Loucy (cell line): ENCODE data around the gene HSFX4.
"Not testable (repeated sequence)": the region's sequence is repeated elsewhere in the genome, so short reads cannot be mapped to it uniquely, and the experiment has no call there.

Source experiments
- H2AFZ ChIP-seq: fragments of 200-600 bp; sonication (generic); 2 replicates; pipeline ENCODE4 v1.6.0; 2016; ENCODE audit warnings: antibody characterized with exemption, mild to moderate bottlenecking, low read length, moderate library complexity
- H3F3A ChIP-seq: fragments of 200-600 bp; 2 replicates; pipeline ENCODE4 v1.6.0; 2016; ENCODE audit warnings: antibody characterized with exemption, low read depth, mild to moderate bottlenecking
- H3K27me3 ChIP-seq: fragments of 200-600 bp; sonication (generic); 2 replicates; pipeline ENCODE4 v1.6.1; 2014; ENCODE audit warnings: low read length, mild to moderate bottlenecking; ENCODE audit not compliant: insufficient read depth, poor library complexity, severe bottlenecking
- H3K36me3 ChIP-seq: fragments of 200-600 bp; sonication (generic); 2 replicates; pipeline ENCODE4 v1.6.1; 2016; ENCODE audit warnings: low read length; ENCODE audit not compliant: insufficient read depth
- H3K4me1 ChIP-seq: fragments of 200-600 bp; sonication (generic); 2 replicates; pipeline ENCODE4 v1.5.1; 2014; ENCODE audit warnings: low read length, mild to moderate bottlenecking; ENCODE audit not compliant: insufficient read depth, poor library complexity, severe bottlenecking
- H3K4me2 ChIP-seq: fragments of 200-600 bp; sonication (generic); 2 replicates; pipeline ENCODE4 v1.6.0; 2014; ENCODE audit warnings: antibody characterized with exemption, low read length, low read depth, mild to moderate bottlenecking; ENCODE audit not compliant: poor library complexity, severe bottlenecking
- H3K4me3 ChIP-seq: fragments of 200-600 bp; sonication (generic); 2 replicates; pipeline ENCODE4 v1.5.1; 2014; ENCODE audit warnings: low read length, mild to moderate bottlenecking, mixed read lengths; ENCODE audit not compliant: poor library complexity, severe bottlenecking
- H3K79me2 ChIP-seq: fragments of 200-600 bp; sonication (generic); 2 replicates; pipeline ENCODE4 v1.6.1; 2014; ENCODE audit warnings: low read length; ENCODE audit not compliant: insufficient read depth
- H3K9ac ChIP-seq: fragments of 200-600 bp; sonication (generic); 2 replicates; pipeline ENCODE4 v1.6.0; 2014; ENCODE audit warnings: mild to moderate bottlenecking, low read depth, low read length, moderate library complexity; ENCODE audit not compliant: poor library complexity, severe bottlenecking
- H3K9me2 ChIP-seq: fragments of 200-600 bp; sonication (generic); replicated peaks from 2 replicates; pipeline ENCODE4 v1.6.1; 2016; ENCODE audit warnings: low read depth, low read length, mixed read lengths
- H3K9me3 ChIP-seq: fragments of 200-600 bp; sonication (generic); 2 replicates; pipeline ENCODE4 v1.6.1; 2014; ENCODE audit warnings: mild to moderate bottlenecking, antibody characterized with exemption, low read length, low read depth; ENCODE audit not compliant: insufficient read depth
- H4K20me1 ChIP-seq: fragments of 200-600 bp; sonication (generic); 2 replicates; pipeline ENCODE4 v1.6.0; 2014; ENCODE audit warnings: antibody characterized with exemption, low read length, mild to moderate bottlenecking; ENCODE audit not compliant: insufficient read depth, poor library complexity, severe bottlenecking
- CTCF ChIP-seq: fragments of 200-600 bp; sonication (generic); conservative IDR thresholded peaks from 2 replicates; pipeline ENCODE4 v1.5.1; 2014; ENCODE audit warnings: mild to moderate bottlenecking, antibody characterized with exemption, low read length
- EZH2phosphoT487 ChIP-seq: fragments of 200-600 bp; IDR thresholded peaks from 2 replicates; pipeline ENCODE4 v1.6.1; 2018; ENCODE audit warnings: antibody characterized with exemption, mild to moderate bottlenecking, moderate library complexity, borderline replicate concordance

HSFX4 gene

DNA sequence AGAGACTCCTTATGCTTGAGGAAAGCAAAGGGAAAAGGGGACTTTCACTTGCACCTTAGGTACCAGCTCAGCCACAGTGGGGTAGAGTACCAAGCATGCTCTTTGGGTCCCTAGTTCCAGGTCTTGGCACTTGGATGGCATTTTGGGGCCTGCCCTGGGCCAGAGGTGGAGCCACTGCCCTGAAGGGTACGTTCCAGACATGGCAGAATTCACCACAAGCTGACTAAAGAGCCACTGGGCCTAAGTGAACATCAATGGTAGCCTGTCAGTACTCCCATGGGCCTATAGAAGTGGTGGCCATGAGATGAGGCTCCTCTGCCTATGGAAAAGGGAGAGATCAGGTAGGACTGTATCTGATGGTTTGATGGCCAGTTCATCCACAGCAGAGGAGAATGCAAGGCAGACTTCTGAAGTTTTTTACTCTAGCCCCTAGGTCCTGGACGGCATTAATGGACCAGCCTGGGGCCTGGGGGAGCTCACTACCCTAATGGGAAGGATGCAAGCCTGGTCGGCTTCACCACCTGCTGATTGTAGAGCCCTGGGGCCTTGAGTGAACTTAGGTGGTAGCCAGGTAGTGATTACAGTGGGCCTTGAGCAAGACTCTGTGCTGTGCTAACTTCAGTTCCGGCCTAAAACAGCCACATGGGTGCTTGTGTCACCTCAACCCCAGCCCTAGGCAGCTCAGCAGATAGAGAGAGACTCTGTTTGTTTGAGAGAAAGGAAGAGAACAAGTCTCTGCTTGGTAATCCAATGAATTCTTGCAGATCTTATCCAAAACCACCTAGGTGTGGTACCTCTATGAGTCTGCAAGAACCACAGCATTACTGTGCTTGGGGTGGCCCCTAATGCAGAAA, 19.8 kb upstream of the HSFX4 start:
- Histone ChIP-seq H3K4me1 (no peaks in the 10 kb centered on the region), H2AFZ (no peak overlapping the region), H3K9ac (no peak overlapping the region), H3K36me3 (no peaks in the 10 kb centered on the region), H3K27me3 (no peaks in the 10 kb centered on the region), H3K4me3 (no peak overlapping the region), H3F3A (no peaks in the 10 kb centered on the region), H4K20me1 (no peaks in the 10 kb centered on the region), H3K4me2 (no peak overlapping the region), H3K79me2 (no peaks in the 10 kb centered on the region), H3K9me2 (no peaks in the 10 kb centered on the region), H3K9me3 (no peaks in the 10 kb centered on the region)
- no peak for TF ChIP-seq CTCF
- no peak for TF ChIP-seq EZH2phosphoT487

- Histone ChIP-seq H2AFZ (no peak overlapping the region), H3K9me2 (no peaks in the 10 kb centered on the region), H3K4me1 (no peaks in the 10 kb centered on the region), H3K36me3 (no peaks in the 10 kb centered on the region), H3K79me2 (no peaks in the 10 kb centered on the region), H3K9ac (no peak overlapping the region), H3K4me3 (no peak overlapping the region), H3K27me3 (no peaks in the 10 kb centered on the region), H3K4me2 (no peak overlapping the region), H4K20me1 (no peaks in the 10 kb centered on the region), H3K9me3 (no peaks in the 10 kb centered on the region), H3F3A (no peaks in the 10 kb centered on the region)
- TF ChIP-seq CTCF (no peak), EZH2phosphoT487 (no peak)
Measured at GRCh38 chrX:149910178-149910695, 19.1 kb upstream of the HSFX4 start.

DNA sequence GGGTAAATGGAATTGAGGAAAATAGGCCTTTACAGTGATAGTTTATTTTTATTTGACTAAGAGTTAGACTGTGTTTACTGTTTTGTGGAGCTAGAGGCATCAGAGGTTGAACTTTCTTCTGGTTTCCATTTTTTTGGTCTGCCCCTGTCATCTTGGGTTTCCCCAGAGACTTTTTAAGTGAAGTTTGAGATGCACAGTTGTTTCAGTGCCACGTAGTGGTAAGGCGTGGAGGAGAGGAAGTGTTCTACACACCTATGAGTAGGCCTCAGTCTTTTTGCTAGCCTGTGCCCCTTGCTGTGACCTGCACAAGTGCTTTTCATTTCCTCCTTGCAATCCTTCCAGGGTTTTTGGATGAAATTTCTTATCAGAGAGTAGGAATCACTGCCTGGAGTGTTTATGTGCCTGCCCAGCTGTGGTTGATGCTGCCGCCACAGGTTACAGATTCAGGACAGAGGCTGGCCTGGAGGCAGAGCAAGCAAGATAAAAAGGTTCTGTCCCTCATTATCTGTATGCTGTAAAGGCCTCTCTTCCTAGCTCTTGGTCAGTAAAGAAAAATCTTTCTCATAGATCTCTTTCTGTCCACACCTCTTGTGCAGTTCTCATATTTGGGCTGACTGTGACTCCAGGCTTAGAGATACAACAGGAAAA, 12.5 kb upstream of the HSFX4 start:
- Histone ChIP-seq H3K9me3 (no peaks in the 10 kb centered on the region), H3K4me3 (no peak overlapping the region), H3K27me3 (no peaks in the 10 kb centered on the region), H3K4me2 (no peak overlapping the region), H3K36me3 (no peaks in the 10 kb centered on the region), H2AFZ (no peak overlapping the region), H3K4me1 (no peaks in the 10 kb centered on the region), H3K9me2 (no peaks in the 10 kb centered on the region), H3K79me2 (no peaks in the 10 kb centered on the region), H4K20me1 (no peaks in the 10 kb centered on the region), H3K9ac (no peak overlapping the region), H3F3A (no peaks in the 10 kb centered on the region)
- no peak for TF ChIP-seq EZH2phosphoT487
- no peak for TF ChIP-seq CTCF

DNA sequence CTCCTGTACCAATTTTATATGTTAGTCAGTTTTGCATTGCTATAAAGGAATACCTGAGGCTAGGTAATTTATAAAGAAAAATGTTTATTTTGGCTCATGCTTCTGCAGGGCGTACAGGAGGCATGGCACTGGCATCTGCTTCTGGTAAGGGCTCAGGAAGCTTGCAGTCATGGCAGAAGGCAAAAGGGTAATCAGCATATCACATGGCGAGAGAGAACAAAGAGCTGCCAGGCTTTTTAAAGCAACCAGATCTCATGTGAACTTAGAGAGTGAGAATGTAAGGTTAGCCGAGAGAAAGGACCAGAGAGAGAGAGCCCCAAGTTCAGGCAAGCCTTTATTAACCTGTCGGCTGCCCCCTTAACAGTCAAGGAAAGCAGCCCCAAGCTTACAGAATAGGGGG, 5.5 kb upstream of the HSFX4 start:
- H4K20me1 ChIP-seq, H3K27me3 ChIP-seq, H3K9ac ChIP-seq, H2AFZ ChIP-seq, H3K36me3 ChIP-seq, H3K9me3 ChIP-seq, H3K4me1 ChIP-seq, H3K79me2 ChIP-seq, H3K4me2 ChIP-seq, H3F3A ChIP-seq, H3K4me3 ChIP-seq, H3K9me2 ChIP-seq: not testable (repeated sequence)

- not testable (repeated sequence) for H3K9me2 ChIP-seq, H3K79me2 ChIP-seq, H3K27me3 ChIP-seq, H3K36me3 ChIP-seq, H3K4me2 ChIP-seq, H3F3A ChIP-seq, H3K9ac ChIP-seq, H3K4me1 ChIP-seq, H4K20me1 ChIP-seq, H3K9me3 ChIP-seq, H2AFZ ChIP-seq, H3K4me3 ChIP-seq
Measured at GRCh38 chrX:149924434-149924833, 4.9 kb upstream of the HSFX4 start.
